ENCODE measurements around the gene PARP11.

PARP11 gene

DNA sequence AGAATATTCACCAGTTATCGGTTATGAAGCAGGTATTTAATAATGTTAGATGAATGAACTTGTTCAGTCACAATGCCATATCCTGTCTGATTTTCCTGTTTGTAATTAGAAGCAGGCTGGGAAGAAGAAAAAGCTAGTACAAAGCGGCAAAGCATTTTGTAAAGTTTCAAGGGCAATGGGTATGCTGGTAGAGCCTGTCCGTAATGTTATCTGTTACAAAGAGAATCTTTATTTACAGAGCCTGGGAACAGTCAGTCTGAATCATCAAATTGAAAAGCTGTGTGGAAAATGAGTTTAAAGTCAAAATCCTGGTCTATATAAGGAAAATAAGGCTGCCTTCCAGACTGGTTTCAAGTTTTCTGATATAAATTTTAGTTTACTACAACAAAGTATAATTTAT, 40.5 kb downstream of the PARP11 start:
- H3K27ac ChIP-seq, result no peak overlapping the region
- DNase-seq (ENCODE audit: low spot score), result no peak
- POLR2A ChIA-PET (ENCODE audit: low non-redundant PET), result no interaction called here
- CTCF ChIA-PET, result interaction anchor here (0.7 kb wide), 1 partner anchor 552 kb away, joined by 3 read pairs; no protein-coding TSS in a partner anchor
- TF ChIP-seq CTCF (conservative IDR thresholded peaks at IDR 0.05; ENCODE audit: low read depth), result no peak

GRCh38 chr12:3828888-3829287, 44.3 kb downstream of the PARP11 start:
- TF ChIP-seq CTCF (conservative IDR thresholded peaks at IDR 0.05; ENCODE audit: low read depth), result no peak
- ChIA-PET CTCF (interaction anchor here (0.5 kb wide), 1 partner anchor 9 kb away, joined by 7 read pairs; no protein-coding TSS in a partner anchor), POLR2A (ENCODE audit: low non-redundant PET) (no interaction called here)
- no peak for DNase-seq (ENCODE audit: low spot score)
- H3K27ac ChIP-seq, result no peak overlapping the region

DNA sequence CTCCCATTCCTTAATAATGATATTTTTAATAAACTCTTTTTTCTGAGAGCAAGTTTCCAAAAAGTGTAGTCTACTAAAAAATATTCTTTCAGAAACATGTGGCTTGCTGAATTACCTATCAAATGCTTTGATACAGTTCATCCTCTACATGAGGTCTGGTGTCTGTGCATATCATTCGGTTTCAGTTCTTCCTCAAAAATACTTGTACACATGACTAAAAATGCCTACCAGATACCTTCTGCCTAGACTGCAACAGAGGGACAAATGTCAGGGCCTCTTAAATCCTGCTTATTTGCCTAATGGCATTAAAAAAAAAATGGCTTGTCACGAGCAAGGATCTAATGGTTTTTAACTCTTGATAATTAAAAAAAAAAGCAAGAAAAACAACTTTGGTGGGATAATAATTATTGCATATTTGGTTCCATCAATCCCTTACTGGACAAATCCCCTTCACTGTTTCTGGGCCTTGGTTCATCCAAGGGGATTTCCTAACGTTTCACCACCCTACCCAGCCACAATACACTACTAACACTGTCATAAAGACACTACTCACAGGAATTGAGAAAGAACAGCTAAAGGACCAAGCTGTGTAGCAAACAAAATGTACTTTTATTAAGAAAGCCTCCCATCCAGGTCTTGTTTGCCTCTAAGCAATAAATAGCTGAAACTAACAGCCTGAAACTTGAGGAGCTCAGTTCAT, 45.7 kb downstream of the PARP11 start:
- no peak overlapping the region for H3K27ac ChIP-seq
- no peak for DNase-seq (ENCODE audit: low spot score)
- CTCF ChIA-PET, result no interaction called here
- no peak for TF ChIP-seq CTCF (conservative IDR thresholded peaks at IDR 0.05; ENCODE audit: low read depth)
- POLR2A ChIA-PET (ENCODE audit: low non-redundant PET), result no interaction called here

DNA sequence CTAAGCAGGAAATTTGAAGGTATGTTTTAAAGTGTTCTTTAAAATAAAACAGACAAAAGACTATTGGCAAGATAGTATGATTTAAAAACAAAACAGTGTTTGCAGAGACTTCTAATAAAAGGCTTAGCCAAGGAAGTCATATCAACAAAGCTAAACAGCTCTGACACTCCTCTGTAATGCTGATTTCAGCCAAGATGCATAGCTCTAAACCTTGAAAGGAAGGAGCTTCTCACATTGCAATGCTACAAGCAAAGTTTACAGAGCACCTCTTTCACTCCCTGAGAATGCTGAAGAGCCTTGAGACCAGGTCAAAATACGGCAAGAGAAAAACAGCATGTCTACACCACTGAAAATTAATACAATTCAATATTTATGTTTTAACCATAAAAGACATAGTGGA, 51.8 kb downstream of the PARP11 start:
- CTCF ChIA-PET, result interaction anchor here (0.6 kb wide), 1 partner anchor 20 kb away, joined by 3 read pairs; no protein-coding TSS in a partner anchor
- no peak overlapping the region for H3K27ac ChIP-seq
- DNase-seq (ENCODE audit: low spot score), result no peak
- no peak for TF ChIP-seq CTCF (conservative IDR thresholded peaks at IDR 0.05; ENCODE audit: low read depth)
- POLR2A ChIA-PET (ENCODE audit: low non-redundant PET), result no interaction called here

GRCh38 chr12:3820122-3820521, 53.1 kb downstream of the PARP11 start:
- no peak overlapping the region for H3K27ac ChIP-seq
- ChIA-PET CTCF (no interaction called here), POLR2A (ENCODE audit: low non-redundant PET) (no interaction called here)
- TF ChIP-seq CTCF (conservative IDR thresholded peaks at IDR 0.05; ENCODE audit: low read depth), result no peak
- peak; percentile 51 for DNase-seq (ENCODE audit: low spot score)

GRCh38 chr12:3816266-3816665, 56.9 kb downstream of the PARP11 start:
- ChIA-PET CTCF (interaction anchor here (0.5 to 0.7 kb wide), 2 partner anchors 12 to 19 kb away, joined by 3 to 4 read pairs; no protein-coding TSS in a partner anchor), POLR2A (ENCODE audit: low non-redundant PET) (no interaction called here)
- no peak overlapping the region for H3K27ac ChIP-seq
- no peak for DNase-seq (ENCODE audit: low spot score)
- TF ChIP-seq CTCF (conservative IDR thresholded peaks at IDR 0.05; ENCODE audit: low read depth), result no peak
